Measurements from ENCODE around the gene MPPED1.

DNA sequence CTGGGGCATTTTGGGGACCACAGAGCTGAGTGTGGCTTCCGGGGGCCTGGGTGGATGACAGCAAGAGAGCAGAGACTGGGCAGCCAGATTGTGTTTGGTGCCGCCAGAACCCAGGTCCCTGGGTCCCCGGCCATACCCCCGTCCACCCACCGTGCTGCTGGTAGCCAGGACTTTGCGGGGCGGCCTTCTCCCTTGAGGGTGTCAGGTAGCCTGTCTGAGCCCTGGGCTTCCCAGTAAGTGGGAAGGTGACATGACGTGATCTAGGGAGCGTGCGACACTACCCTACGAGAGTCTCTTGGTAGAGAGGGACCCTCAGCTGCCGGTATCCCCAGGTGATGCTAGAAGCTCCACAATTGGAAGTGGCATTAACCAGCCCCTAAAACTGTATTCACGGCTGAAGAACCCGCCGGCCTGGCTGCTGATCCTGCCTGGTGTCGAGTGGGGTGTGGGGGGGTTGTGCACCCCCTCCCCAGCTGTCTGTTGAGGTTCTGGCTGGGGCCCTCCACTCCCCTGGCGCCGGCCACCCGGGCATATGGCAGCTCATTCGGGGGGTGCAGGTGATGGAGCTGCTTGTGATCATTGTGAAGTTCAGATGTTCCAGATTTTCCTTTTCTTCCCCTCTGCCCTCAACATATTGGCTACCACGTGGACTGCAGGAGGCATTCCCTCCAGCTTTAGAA lies 66.9 kb downstream of the MPPED1 start:
- TF ChIP-seq SYNCRIP (IDR thresholded peaks at IDR 0.05; ENCODE audit: insufficient read depth, low read depth, low read length) (no peak), ZNF232 (CRISPR knock-in tag; IDR thresholded peaks at IDR 0.05; ENCODE audit: borderline replicate concordance) (no peak), MYC (CRISPR knock-in tag; IDR thresholded peaks at IDR 0.05; ENCODE audit: borderline replicate concordance) (no peak), ZNF263 (CRISPR knock-in tag; IDR thresholded peaks at IDR 0.05) (no peak)
- TF ChIP-seq, protein P1, sequence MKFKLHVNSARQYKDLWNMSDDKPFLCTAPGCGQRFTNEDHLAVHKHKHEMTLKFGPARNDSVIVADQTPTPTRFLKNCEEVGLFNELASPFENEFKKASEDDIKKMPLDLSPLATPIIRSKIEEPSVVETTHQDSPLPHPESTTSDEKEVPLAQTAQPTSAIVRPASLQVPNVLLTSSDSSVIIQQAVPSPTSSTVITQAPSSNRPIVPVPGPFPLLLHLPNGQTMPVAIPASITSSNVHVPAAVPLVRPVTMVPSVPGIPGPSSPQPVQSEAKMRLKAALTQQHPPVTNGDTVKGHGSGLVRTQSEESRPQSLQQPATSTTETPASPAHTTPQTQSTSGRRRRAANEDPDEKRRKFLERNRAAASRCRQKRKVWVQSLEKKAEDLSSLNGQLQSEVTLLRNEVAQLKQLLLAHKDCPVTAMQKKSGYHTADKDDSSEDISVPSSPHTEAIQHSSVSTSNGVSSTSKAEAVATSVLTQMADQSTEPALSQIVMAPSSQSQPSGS (CRISPR knock-in tag; IDR thresholded peaks at IDR 0.05), result no peak
- TF ChIP-seq, protein P2, sequence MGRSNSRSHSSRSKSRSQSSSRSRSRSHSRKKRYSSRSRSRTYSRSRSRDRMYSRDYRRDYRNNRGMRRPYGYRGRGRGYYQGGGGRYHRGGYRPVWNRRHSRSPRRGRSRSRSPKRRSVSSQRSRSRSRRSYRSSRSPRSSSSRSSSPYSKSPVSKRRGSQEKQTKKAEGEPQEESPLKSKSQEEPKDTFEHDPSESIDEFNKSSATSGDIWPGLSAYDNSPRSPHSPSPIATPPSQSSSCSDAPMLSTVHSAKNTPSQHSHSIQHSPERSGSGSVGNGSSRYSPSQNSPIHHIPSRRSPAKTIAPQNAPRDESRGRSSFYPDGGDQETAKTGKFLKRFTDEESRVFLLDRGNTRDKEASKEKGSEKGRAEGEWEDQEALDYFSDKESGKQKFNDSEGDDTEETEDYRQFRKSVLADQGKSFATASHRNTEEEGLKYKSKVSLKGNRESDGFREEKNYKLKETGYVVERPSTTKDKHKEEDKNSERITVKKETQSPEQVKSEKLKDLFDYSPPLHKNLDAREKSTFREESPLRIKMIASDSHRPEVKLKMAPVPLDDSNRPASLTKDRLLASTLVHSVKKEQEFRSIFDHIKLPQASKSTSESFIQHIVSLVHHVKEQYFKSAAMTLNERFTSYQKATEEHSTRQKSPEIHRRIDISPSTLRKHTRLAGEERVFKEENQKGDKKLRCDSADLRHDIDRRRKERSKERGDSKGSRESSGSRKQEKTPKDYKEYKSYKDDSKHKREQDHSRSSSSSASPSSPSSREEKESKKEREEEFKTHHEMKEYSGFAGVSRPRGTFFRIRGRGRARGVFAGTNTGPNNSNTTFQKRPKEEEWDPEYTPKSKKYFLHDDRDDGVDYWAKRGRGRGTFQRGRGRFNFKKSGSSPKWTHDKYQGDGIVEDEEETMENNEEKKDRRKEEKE (IDR thresholded peaks at IDR 0.05), result no peak
